Brain microvascular endothelial cell (primary cell): ENCODE results near the gene DDAH1.

Source experiments
- DNase-seq: peaks from one replicate; pipeline ENCODE4 v3.0.0-alpha.2; 2020
- H3K27ac ChIP-seq: fragments of 250-450 bp; sonication (Bioruptor Pico); 2 replicates; pipeline ENCODE4 v1.5.1; 2020; ENCODE audit warnings: mild to moderate bottlenecking, moderate library complexity
- H3K27me3 ChIP-seq: fragments of 250-450 bp; sonication (Bioruptor Pico); replicated peaks from 2 replicates; pipeline ENCODE4 v1.5.1; 2020; ENCODE audit warnings: mild to moderate bottlenecking
- H3K36me3 ChIP-seq: fragments of 250-450 bp; sonication (Bioruptor Pico); replicated peaks from 2 replicates; pipeline ENCODE4 v1.5.1; 2020; ENCODE audit warnings: mild to moderate bottlenecking
- H3K4me3 ChIP-seq: 2 replicates; pipeline ENCODE4 v1.5.1; 2011; ENCODE audit warnings: low read depth, mild to moderate bottlenecking, control low read depth, low read length, moderate library complexity
- CTCF ChIP-seq: IDR thresholded peaks from 2 replicates; pipeline ENCODE4 v1.5.1; 2011; ENCODE audit warnings: low read depth, mild to moderate bottlenecking, moderate library complexity, low read length, control low read depth, inconsistent platforms; ENCODE audit errors: missing control alignments
- in situ Hi-C: cut with HindIII; loops from 2 replicates; pipeline ENCODE4 v1.10.0; 2017; ENCODE audit warnings: low sequenced_read_pairs, low pct_ligation_motif_present

DDAH1 gene

DNA sequence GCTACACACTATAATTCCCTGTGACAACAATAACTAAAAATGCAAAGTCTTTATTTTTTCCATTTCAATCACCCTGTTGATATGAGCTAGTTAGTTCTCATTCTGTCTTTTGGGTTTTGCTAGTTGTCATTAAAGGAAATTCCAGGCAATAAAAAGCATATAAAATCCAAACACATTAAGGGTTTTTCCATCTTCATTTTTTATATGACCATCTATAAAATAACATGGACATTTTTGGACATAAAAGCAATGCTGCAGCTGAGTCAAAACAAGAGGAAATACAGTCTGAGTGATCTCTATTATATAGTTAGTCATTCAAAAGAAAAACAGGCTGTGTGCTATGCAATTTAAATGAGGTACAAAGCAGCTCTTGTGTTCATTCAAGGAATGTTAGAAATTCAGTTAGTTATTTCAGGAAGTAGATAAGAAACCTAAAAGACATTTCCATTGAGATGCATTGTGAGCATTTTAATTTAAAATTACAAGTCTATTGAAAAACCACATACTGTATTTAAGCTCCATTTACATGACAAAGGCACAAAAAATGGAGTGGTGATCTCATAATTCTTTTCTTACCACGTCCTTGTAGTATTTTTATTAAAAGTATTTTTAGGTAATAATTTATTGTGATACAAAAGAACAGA, 121.2 kb downstream of the DDAH1 start:
- H3K36me3 ChIP-seq = peaks cover 3% of the 10 kb centered on the region
- no peak overlapping the region for H3K4me3 ChIP-seq
- no peak for TF ChIP-seq CTCF
- H3K27ac ChIP-seq = peak overlapping the region; percentile 91
- in situ Hi-C loops = no loop called here
- DNase-seq = no peak
- no peaks in the 10 kb centered on the region for H3K27me3 ChIP-seq

GRCh38 chr1:85343213-85343611, 121.7 kb downstream of the DDAH1 start:
- Histone ChIP-seq H3K36me3 (peaks cover 2% of the 10 kb centered on the region), H3K27me3 (no peaks in the 10 kb centered on the region), H3K27ac (peak overlapping the region; percentile 91), H3K4me3 (no peak overlapping the region)
- no peak for DNase-seq
- in situ Hi-C loops = no loop called here
- TF ChIP-seq CTCF = no peak

- in situ Hi-C loops = no loop called here
- no peak for TF ChIP-seq CTCF
- Histone ChIP-seq H3K36me3 (no peaks in the 10 kb centered on the region), H3K27ac (peak overlapping the region; percentile 91), H3K27me3 (no peaks in the 10 kb centered on the region), H3K4me3 (no peak overlapping the region)
- no peak for DNase-seq
Observed at GRCh38 chr1:85342207-85342606, 122.8 kb downstream of the DDAH1 start.

GRCh38 chr1:85340427-85340826, 124.5 kb downstream of the DDAH1 start:
- no peaks in the 10 kb centered on the region for H3K27me3 ChIP-seq
- in situ Hi-C loops = no loop called here
- TF ChIP-seq CTCF = no peak
- DNase-seq = no peak
- no peak overlapping the region for H3K4me3 ChIP-seq
- no peak overlapping the region for H3K27ac ChIP-seq
- H3K36me3 ChIP-seq = no peaks in the 10 kb centered on the region

- in situ Hi-C loops = no loop called here
- Histone ChIP-seq H3K27ac (peak overlapping the region; percentile 44), H3K27me3 (no peaks in the 10 kb centered on the region), H3K4me3 (no peak overlapping the region), H3K36me3 (no peaks in the 10 kb centered on the region)
- no peak for DNase-seq
- no peak for TF ChIP-seq CTCF
Observed at GRCh38 chr1:85339656-85340399, 125.1 kb downstream of the DDAH1 start.
